GM12892 (cell line): ENCODE results near the gene TREM1.

Source experiments
- DNase-seq: peaks from one replicate; pipeline ENCODE4 v3.0.0; 2011; ENCODE audit not compliant: insufficient read length
- FAIRE-seq: peaks from 2 replicates; lab custom pipeline; 2011; peaks lifted over from hg19 to GRCh38; lab: Jason Lieb, UNC
- POLR2A ChIP-seq: IDR thresholded peaks from 2 replicates; pipeline ENCODE4 v1.6.1; 2011; ENCODE audit warnings: low read depth, low read length, control low read depth
- POLR2AphosphoS5 ChIP-seq: IDR thresholded peaks from 2 replicates; pipeline ENCODE4 v1.6.1; 2011; ENCODE audit warnings: low read depth, low read length, control low read depth
- TAF1 ChIP-seq: IDR thresholded peaks from 2 replicates; pipeline ENCODE4 v1.6.1; 2011; ENCODE audit warnings: low read depth, mild to moderate bottlenecking, control low read depth, low read length, borderline replicate concordance

TREM1 gene

GRCh38 chr6:41289815-41290214 lies 3.3 kb upstream of the TREM1 start:
- FAIRE-seq: no peak
- DNase-seq: no peak
- no peak for TF ChIP-seq TAF1
- TF ChIP-seq POLR2A: no peak
- no peak for TF ChIP-seq POLR2AphosphoS5

- DNase-seq (no peak), FAIRE-seq (peak; percentile 62)
- TF ChIP-seq TAF1 (no peak), POLR2A (no peak), POLR2AphosphoS5 (no peak)
Observed at GRCh38 chr6:41288754-41289129, 2.3 kb upstream of the TREM1 start.

- FAIRE-seq: peak; percentile 92
- no peak for DNase-seq
Observed at GRCh38 chr6:41288030-41288753, 1.7 kb upstream of the TREM1 start.

GRCh38 chr6:41284726-41285125 lies 1.8 kb downstream of the TREM1 start:
- no peak for DNase-seq
- no peak for FAIRE-seq
- TF ChIP-seq TAF1 (no peak), POLR2A (no peak), POLR2AphosphoS5 (no peak)

More at GRCh38 chr6:41288030-41288753, 1.7 kb upstream of the TREM1 start:
- TF ChIP-seq POLR2AphosphoS5 (no peak), POLR2A (no peak), TAF1 (no peak)

- no peak for TF ChIP-seq TAF1
- no peak for TF ChIP-seq POLR2A
- TF ChIP-seq POLR2AphosphoS5: no peak
- no peak for FAIRE-seq
- no peak for DNase-seq
Observed at GRCh38 chr6:41283600-41283999, 2.9 kb downstream of the TREM1 start.

- DNase-seq: no peak
- no peak for TF ChIP-seq POLR2A
- TF ChIP-seq POLR2AphosphoS5: no peak
- TF ChIP-seq TAF1: no peak
- no peak for FAIRE-seq
Observed at GRCh38 chr6:41280381-41281057, 6.0 kb downstream of the TREM1 start.

- peak; percentile 79 for FAIRE-seq
- no peak for DNase-seq
- TF ChIP-seq POLR2AphosphoS5 (no peak), POLR2A (no peak), TAF1 (no peak)
Observed at GRCh38 chr6:41278699-41279405, 7.6 kb downstream of the TREM1 start.

GRCh38 chr6:41277605-41278004 lies 8.9 kb downstream of the TREM1 start:
- DNase-seq (no peak), FAIRE-seq (no peak)
- TF ChIP-seq TAF1 (no peak), POLR2A (no peak), POLR2AphosphoS5 (no peak)

GRCh38 chr6:41275489-41275888 lies 11.0 kb downstream of the TREM1 start:
- FAIRE-seq: no peak
- TF ChIP-seq POLR2A: no peak
- TF ChIP-seq POLR2AphosphoS5: no peak
- no peak for TF ChIP-seq TAF1
- DNase-seq: no peak

GRCh38 chr6:41274256-41274655 lies 12.2 kb downstream of the TREM1 start:
- no peak for DNase-seq
- no peak for FAIRE-seq
- TF ChIP-seq POLR2AphosphoS5 (no peak), POLR2A (no peak), TAF1 (no peak)

- DNase-seq (no peak), FAIRE-seq (no peak)
- no peak for TF ChIP-seq TAF1
- no peak for TF ChIP-seq POLR2AphosphoS5
- TF ChIP-seq POLR2A: no peak
Observed at GRCh38 chr6:41273714-41274113, 12.8 kb downstream of the TREM1 start.
